ENCODE measurements around the gene HOTAIR. TPM values are rescaled to one million over a fixed set of nuclear protein-coding genes. Genes with fewer than 3 reads are reported as not detected.

HOTAIR gene
- polyA plus RNA-seq, 1 donor: 0.04 TPM

GRCh38 chr12:53990311-53991076 is 15.7 kb upstream of the HOTAIR start:
- Histone ChIP-seq H3K36me3 (ENCODE audit: control insufficient read depth, insufficient read depth, low read length) (no peaks in the 10 kb centered on the region), H3K27ac (ENCODE audit: low read length) (no peak overlapping the region), H3K4me3 (ENCODE audit: low read length) (no peak overlapping the region), H3K4me1 (ENCODE audit: control insufficient read depth, insufficient read depth, low read length) (peaks cover 42% of the 10 kb centered on the region), H3K9me3 (ENCODE audit: control insufficient read depth, low read depth, low read length) (peaks cover 20% of the 10 kb centered on the region), H3K27me3 (ENCODE audit: control insufficient read depth, insufficient read depth, low read length) (peaks cover 100% of the 10 kb centered on the region)
- 0% methylated on average over 1 of the region's 27 CpGs for WGBS (ENCODE audit: insufficient coverage, low lambda C conversion rate)
- DNase-seq: no peak

- DNase-seq: peak in 1 of 2 donors; percentile 55
- H3K4me3 ChIP-seq (ENCODE audit: low read length): no peak overlapping the region
- WGBS (ENCODE audit: insufficient coverage, low lambda C conversion rate): 8% methylated on average over 6 of the region's 28 CpGs
- H3K36me3 ChIP-seq (ENCODE audit: control insufficient read depth, insufficient read depth, low read length): no peaks in the 10 kb centered on the region
- no peak overlapping the region for H3K27ac ChIP-seq (ENCODE audit: low read length)
- peaks cover 18% of the 10 kb centered on the region for H3K9me3 ChIP-seq (ENCODE audit: control insufficient read depth, low read depth, low read length)
- peaks cover 43% of the 10 kb centered on the region for H3K4me1 ChIP-seq (ENCODE audit: control insufficient read depth, insufficient read depth, low read length)
- H3K27me3 ChIP-seq (ENCODE audit: control insufficient read depth, insufficient read depth, low read length): peaks cover 99% of the 10 kb centered on the region
Measured at GRCh38 chr12:53989227-53990113, 14.7 kb upstream of the HOTAIR start.

GRCh38 chr12:53988541-53989226 is 13.9 kb upstream of the HOTAIR start:
- H3K4me3 ChIP-seq (ENCODE audit: low read length): no peak overlapping the region
- no peaks in the 10 kb centered on the region for H3K36me3 ChIP-seq (ENCODE audit: control insufficient read depth, insufficient read depth, low read length)
- no peak overlapping the region for H3K27ac ChIP-seq (ENCODE audit: low read length)
- 0% methylated on average over 1 of the region's 5 CpGs for WGBS (ENCODE audit: insufficient coverage, low lambda C conversion rate)
- peaks cover 38% of the 10 kb centered on the region for H3K4me1 ChIP-seq (ENCODE audit: control insufficient read depth, insufficient read depth, low read length)
- peak in 1 of 2 donors; percentile 59 for DNase-seq
- H3K9me3 ChIP-seq (ENCODE audit: control insufficient read depth, low read depth, low read length): peaks cover 13% of the 10 kb centered on the region
- H3K27me3 ChIP-seq (ENCODE audit: control insufficient read depth, insufficient read depth, low read length): peaks cover 99% of the 10 kb centered on the region

- no peak overlapping the region for H3K4me3 ChIP-seq (ENCODE audit: low read length)
- no peak for DNase-seq
- peaks cover 38% of the 10 kb centered on the region for H3K4me1 ChIP-seq (ENCODE audit: control insufficient read depth, insufficient read depth, low read length)
- H3K27me3 ChIP-seq (ENCODE audit: control insufficient read depth, insufficient read depth, low read length): peaks cover 99% of the 10 kb centered on the region
- peaks cover 13% of the 10 kb centered on the region for H3K9me3 ChIP-seq (ENCODE audit: control insufficient read depth, low read depth, low read length)
- H3K36me3 ChIP-seq (ENCODE audit: control insufficient read depth, insufficient read depth, low read length): no peaks in the 10 kb centered on the region
- WGBS (ENCODE audit: insufficient coverage, low lambda C conversion rate): no CpG with 5 or more reads among the region's 4 CpGs
- H3K27ac ChIP-seq (ENCODE audit: low read length): no peak overlapping the region
Measured at GRCh38 chr12:53987787-53988230, 13.1 kb upstream of the HOTAIR start.

GRCh38 chr12:53986686-53987483 is 12.1 kb upstream of the HOTAIR start:
- peaks cover 13% of the 10 kb centered on the region for H3K9me3 ChIP-seq (ENCODE audit: control insufficient read depth, low read depth, low read length)
- H3K4me1 ChIP-seq (ENCODE audit: control insufficient read depth, insufficient read depth, low read length): peaks cover 38% of the 10 kb centered on the region
- no peak overlapping the region for H3K4me3 ChIP-seq (ENCODE audit: low read length)
- H3K36me3 ChIP-seq (ENCODE audit: control insufficient read depth, insufficient read depth, low read length): no peaks in the 10 kb centered on the region
- peaks cover 99% of the 10 kb centered on the region for H3K27me3 ChIP-seq (ENCODE audit: control insufficient read depth, insufficient read depth, low read length)
- H3K27ac ChIP-seq (ENCODE audit: low read length): no peak overlapping the region
- 20% methylated on average over 2 of the region's 21 CpGs for WGBS (ENCODE audit: insufficient coverage, low lambda C conversion rate)
- DNase-seq: no peak

GRCh38 chr12:53985994-53986685 is 11.4 kb upstream of the HOTAIR start:
- peaks cover 38% of the 10 kb centered on the region for H3K4me1 ChIP-seq (ENCODE audit: control insufficient read depth, insufficient read depth, low read length)
- DNase-seq: peak in 1 of 2 donors; percentile 68
- H3K36me3 ChIP-seq (ENCODE audit: control insufficient read depth, insufficient read depth, low read length): no peaks in the 10 kb centered on the region
- H3K27me3 ChIP-seq (ENCODE audit: control insufficient read depth, insufficient read depth, low read length): peaks cover 97% of the 10 kb centered on the region
- H3K9me3 ChIP-seq (ENCODE audit: control insufficient read depth, low read depth, low read length): peaks cover 13% of the 10 kb centered on the region
- WGBS (ENCODE audit: insufficient coverage, low lambda C conversion rate): 33% methylated on average over 1 of the region's 50 CpGs
- H3K27ac ChIP-seq (ENCODE audit: low read length): no peak overlapping the region
- H3K4me3 ChIP-seq (ENCODE audit: low read length): no peak overlapping the region

- Histone ChIP-seq H3K27me3 (ENCODE audit: control insufficient read depth, insufficient read depth, low read length) (peaks cover 97% of the 10 kb centered on the region), H3K4me1 (ENCODE audit: control insufficient read depth, insufficient read depth, low read length) (peaks cover 35% of the 10 kb centered on the region), H3K36me3 (ENCODE audit: control insufficient read depth, insufficient read depth, low read length) (no peaks in the 10 kb centered on the region), H3K4me3 (ENCODE audit: low read length) (no peak overlapping the region), H3K9me3 (ENCODE audit: control insufficient read depth, low read depth, low read length) (peaks cover 13% of the 10 kb centered on the region), H3K27ac (ENCODE audit: low read length) (no peak overlapping the region)
- DNase-seq: no peak
- no CpG with 5 or more reads among the region's 21 CpGs for WGBS (ENCODE audit: insufficient coverage, low lambda C conversion rate)
Measured at GRCh38 chr12:53985692-53985993, 10.9 kb upstream of the HOTAIR start.

- Histone ChIP-seq H3K4me3 (ENCODE audit: low read length) (peak within 1 kb of the TSS; percentile 26), H3K27me3 (ENCODE audit: control insufficient read depth, insufficient read depth, low read length) (peaks cover 96% of the 10 kb centered on the region), H3K9me3 (ENCODE audit: control insufficient read depth, low read depth, low read length) (peaks cover 13% of the 10 kb centered on the region), H3K27ac (ENCODE audit: low read length) (no peak within 1 kb of the TSS), H3K4me1 (ENCODE audit: control insufficient read depth, insufficient read depth, low read length) (peaks cover 34% of the 10 kb centered on the region), H3K36me3 (ENCODE audit: control insufficient read depth, insufficient read depth, low read length) (no peaks in the 10 kb centered on the region)
- no CpG with 5 or more reads among the region's 55 CpGs for WGBS (ENCODE audit: insufficient coverage, low lambda C conversion rate)
- DNase-seq: peak; percentile 90 to 92
Measured at GRCh38 chr12:53984901-53985691, 10.3 kb upstream of the HOTAIR start, which contains the start of gene HOXC10. Gene HOXC10 (plus strand): TSS chr12:53985146. CDS start chr12:53985260, 114 bp downstream.

Measured in large intestine (tissue), 3 donors.